Naive thymus-derived CD4-positive, alpha-beta T cell (primary cell): Measurements from ENCODE around the gene GRM7. TPM values are rescaled to one million over a fixed set of nuclear protein-coding genes. Genes with fewer than 3 reads are reported as not detected.

Experiments used
- ATAC-seq: fragments of 150-1000 bp; cut with Tn5 transposase; 2 replicates; pipeline ENCODE4 v1.10.0; 2021; ENCODE audit warnings: mild to moderate bottlenecking, moderate library complexity
- CTCF ChIA-PET: fragments of 350-600 bp; sonication (Branson Sonifier 250); formaldehyde crosslinking; loops from one replicate; lab custom pipeline; 2021; ENCODE audit warnings: antibody characterized with exemption; lab: Charles Lee
- POLR2A ChIA-PET: fragments of 350-600 bp; sonication (Branson Sonifier 250); formaldehyde crosslinking; loops from one replicate; lab custom pipeline; 2021; ENCODE audit warnings: antibody characterized with exemption, inconsistent platforms; lab: Charles Lee
- DNase-seq, 9 donors: peaks; one replicate each; pipeline versions ENCODE4 v3.0.0 to v3.0.0-alpha.2; 2020 to 2022; ENCODE audit warnings: mixed read lengths in 1 of 9
- H3K27ac ChIP-seq: one replicate; pipeline ENCODE4 v1.7.0; 2013; ENCODE audit warnings: mild to moderate bottlenecking, low read depth, low read length, moderate library complexity
- H3K27me3 ChIP-seq, 2 donors: one replicate each; pipeline ENCODE4 v1.7.0; 2013; ENCODE audit warnings: low read length in 2 of 2, mild to moderate bottlenecking in 2 of 2, moderate library complexity in 2 of 2; ENCODE audit not compliant: control insufficient read depth in 2 of 2, insufficient read depth in 2 of 2
- H3K36me3 ChIP-seq, 3 experiments: 1 replicate in 2 of 3; 2 replicates in 1 of 3; pipeline ENCODE4 v1.7.0; 2013; ENCODE audit warnings: low read length in 3 of 3, mild to moderate bottlenecking in 3 of 3, moderate library complexity in 1 of 3; ENCODE audit not compliant: insufficient read depth in 3 of 3, control insufficient read depth in 2 of 3
- H3K4me1 ChIP-seq, 2 donors: one replicate each; pipeline ENCODE4 v1.7.0; 2013; ENCODE audit warnings: low read length in 2 of 2, mild to moderate bottlenecking in 2 of 2, moderate library complexity in 1 of 2; ENCODE audit not compliant: control insufficient read depth in 2 of 2, insufficient read depth in 2 of 2
- H3K4me3 ChIP-seq: 2 replicates; pipeline ENCODE4 v1.7.0; 2013; ENCODE audit warnings: mild to moderate bottlenecking, low read length
- H3K9me3 ChIP-seq, 3 experiments: 1 replicate in 2 of 3; 2 replicates in 1 of 3; pipeline ENCODE4 v1.7.0; 2013; ENCODE audit warnings: low read length in 3 of 3; ENCODE audit not compliant: control insufficient read depth in 2 of 3
- H3K27ac Mint-ChIP-seq, 9 donors: one replicate each; pipeline ENCODE4 v1.8.0; 2020 to 2022; ENCODE audit warnings: mixed read lengths in 9 of 9, mild to moderate bottlenecking in 8 of 9, moderate library complexity in 5 of 9, inconsistent platforms in 2 of 9
- H3K27me3 Mint-ChIP-seq, 5 donors: one replicate each; pipeline ENCODE4 v1.8.0; 2021 to 2022; ENCODE audit warnings: mixed read lengths in 5 of 5, mild to moderate bottlenecking in 1 of 5
- H3K36me3 Mint-ChIP-seq, 5 donors: one replicate each; pipeline ENCODE4 v1.8.0; 2020 to 2022; ENCODE audit warnings: mixed read lengths in 5 of 5, mild to moderate bottlenecking in 3 of 5, inconsistent platforms in 1 of 5
- H3K4me1 Mint-ChIP-seq, 7 donors: one replicate each; pipeline ENCODE4 v1.8.0; 2020 to 2022; ENCODE audit warnings: mixed read lengths in 7 of 7, mild to moderate bottlenecking in 3 of 7, inconsistent platforms in 1 of 7
- H3K4me3 Mint-ChIP-seq, 10 donors: one replicate each; pipeline ENCODE4 v1.8.0; 2020 to 2022; ENCODE audit warnings: mild to moderate bottlenecking in 10 of 10, mixed read lengths in 10 of 10, moderate library complexity in 6 of 10, inconsistent platforms in 2 of 10
- H3K9me3 Mint-ChIP-seq, 11 donors: one replicate each; pipeline ENCODE4 v1.8.0; 2020 to 2022; ENCODE audit warnings: mixed read lengths in 11 of 11, mild to moderate bottlenecking in 4 of 11, inconsistent platforms in 1 of 11, moderate library complexity in 1 of 11
- intact Hi-C, 2 donors: fragments of 100-400 bp; cut with micrococcal nuclease; formaldehyde crosslinking; loops; one replicate each; pipeline ENCODE4 v1.15.1; 2023
- polyA plus RNA-seq, 2 donors: library from polyadenylated mRNA; unstranded; fragments of 300-500 nt; fragmentation: Illumina TruSeq; gene quantifications; one replicate each; pipeline ENCODE4 v1.2.3, GENCODE V29; 2021
- total RNA-seq, 6 experiments: library from RNA in 5 of 6; stranded (reverse) in 5 of 6; gene quantifications; 1 replicate in 5 of 6; 2 replicates in 1 of 6; pipeline ENCODE4 v1.2.3 and lab custom pipeline; 2021 to 2026

The GRM7 gene
- total and polyA plus RNA-seq, 7 experiments from 2014 or later, result not detected

GRCh38 chr3:7536921-7537320, 676.0 kb downstream of the GRM7 start:
- H3K4me3 ChIP-seq, result no peak overlapping the region
- peaks cover 0 to 4% (median 1%) of the 10 kb centered on the region in 11 donors for H3K9me3 Mint-ChIP-seq
- peaks cover 0 to 19% (median 12%) of the 10 kb centered on the region in 5 donors for H3K27me3 Mint-ChIP-seq
- CTCF ChIA-PET, result no interaction called here
- no peaks in the 10 kb centered on the region for H3K4me1 ChIP-seq
- H3K4me1 Mint-ChIP-seq, result no peaks in the 10 kb centered on the region
- intact Hi-C loops, result no loop called here
- no peaks in the 10 kb centered on the region for H3K27me3 ChIP-seq
- POLR2A ChIA-PET, result no interaction called here
- H3K9me3 ChIP-seq, result no peaks in the 10 kb centered on the region
- H3K4me3 Mint-ChIP-seq, result no peak overlapping the region
- H3K27ac Mint-ChIP-seq, result no peak overlapping the region
- no peak overlapping the region for H3K27ac ChIP-seq
- no peaks in the 10 kb centered on the region for H3K36me3 Mint-ChIP-seq
- no peak for DNase-seq
- ATAC-seq, result no peak
- no peaks in the 10 kb centered on the region for H3K36me3 ChIP-seq

- H3K4me3 Mint-ChIP-seq, result no peak overlapping the region
- H3K27me3 Mint-ChIP-seq, result peaks cover 0 to 4% (median 0%) of the 10 kb centered on the region in 5 donors
- H3K4me3 ChIP-seq, result no peak overlapping the region
- H3K27me3 ChIP-seq, result no peaks in the 10 kb centered on the region
- CTCF ChIA-PET, result no interaction called here
- H3K4me1 Mint-ChIP-seq, result no peaks in the 10 kb centered on the region
- H3K36me3 Mint-ChIP-seq, result no peaks in the 10 kb centered on the region
- ATAC-seq, result no peak
- H3K27ac Mint-ChIP-seq, result no peak overlapping the region
- no peak for DNase-seq
- no peak overlapping the region for H3K27ac ChIP-seq
- intact Hi-C loops, result no loop called here
- no peaks in the 10 kb centered on the region for H3K4me1 ChIP-seq
- POLR2A ChIA-PET, result no interaction called here
- no peaks in the 10 kb centered on the region for H3K9me3 ChIP-seq
- H3K36me3 ChIP-seq, result no peaks in the 10 kb centered on the region
- peaks cover 0 to 5% (median 0%) of the 10 kb centered on the region in 11 donors for H3K9me3 Mint-ChIP-seq
These were observed 682.5 kb downstream of the GRM7 start for GRCh38 chr3:7543294-7543880.

- POLR2A ChIA-PET, result no interaction called here
- no peak for ATAC-seq
- CTCF ChIA-PET, result no interaction called here
These were observed 684.4 kb downstream of the GRM7 start for GRCh38 chr3:7545334-7545733.

GRCh38 chr3:7546253-7546652, 685.3 kb downstream of the GRM7 start:
- no peak overlapping the region for H3K27ac Mint-ChIP-seq
- ChIA-PET CTCF (no interaction called here), POLR2A (no interaction called here)
- H3K4me3 Mint-ChIP-seq, result no peak overlapping the region
- H3K36me3 Mint-ChIP-seq, result no peaks in the 10 kb centered on the region
- intact Hi-C loops, result no loop called here
- H3K27me3 Mint-ChIP-seq, result peaks cover 0 to 6% (median 0%) of the 10 kb centered on the region in 5 donors
- H3K9me3 ChIP-seq, result no peaks in the 10 kb centered on the region
- H3K4me1 Mint-ChIP-seq, result no peaks in the 10 kb centered on the region
- no peaks in the 10 kb centered on the region for H3K36me3 ChIP-seq
- H3K27ac ChIP-seq, result no peak overlapping the region
- H3K9me3 Mint-ChIP-seq, result peaks cover 0 to 8% (median 0%) of the 10 kb centered on the region in 11 donors
- H3K27me3 ChIP-seq, result no peaks in the 10 kb centered on the region
- no peaks in the 10 kb centered on the region for H3K4me1 ChIP-seq
- ATAC-seq (no peak), DNase-seq (no peak)
- no peak overlapping the region for H3K4me3 ChIP-seq

More at GRCh38 chr3:7545334-7545733, 684.4 kb downstream of the GRM7 start:
- no peaks in the 10 kb centered on the region for H3K27me3 ChIP-seq
- no peaks in the 10 kb centered on the region for H3K4me1 ChIP-seq
- H3K27ac Mint-ChIP-seq, result no peak overlapping the region
- H3K4me3 Mint-ChIP-seq, result no peak overlapping the region
- no peaks in the 10 kb centered on the region for H3K36me3 ChIP-seq
- no peaks in the 10 kb centered on the region for H3K9me3 ChIP-seq
- no peak overlapping the region for H3K27ac ChIP-seq
- H3K9me3 Mint-ChIP-seq, result peaks cover 0 to 5% (median 0%) of the 10 kb centered on the region in 11 donors
- H3K4me3 ChIP-seq, result no peak overlapping the region
- H3K4me1 Mint-ChIP-seq, result no peaks in the 10 kb centered on the region
- intact Hi-C loops, result no loop called here
- H3K27me3 Mint-ChIP-seq, result peaks cover 0 to 6% (median 0%) of the 10 kb centered on the region in 5 donors
- no peak for DNase-seq
- no peaks in the 10 kb centered on the region for H3K36me3 Mint-ChIP-seq

- DNase-seq (no peak), ATAC-seq (no peak)
- no peaks in the 10 kb centered on the region for H3K36me3 ChIP-seq
- H3K27me3 ChIP-seq, result no peaks in the 10 kb centered on the region
- no peak overlapping the region for H3K27ac Mint-ChIP-seq
- H3K9me3 ChIP-seq, result peaks cover 0 to 7% (median 0%) of the 10 kb centered on the region in 3 experiments
- no peaks in the 10 kb centered on the region for H3K4me1 ChIP-seq
- peaks cover under 1 to 17% (median 5%) of the 10 kb centered on the region in 11 donors for H3K9me3 Mint-ChIP-seq
- peaks cover 0 to 9% (median 0%) of the 10 kb centered on the region in 5 donors for H3K36me3 Mint-ChIP-seq
- H3K27me3 Mint-ChIP-seq, result peaks cover 0 to 6% (median under 1%) of the 10 kb centered on the region in 5 donors
- intact Hi-C loops, result no loop called here
- no peaks in the 10 kb centered on the region for H3K4me1 Mint-ChIP-seq
- H3K27ac ChIP-seq, result no peak overlapping the region
- ChIA-PET CTCF (no interaction called here), POLR2A (no interaction called here)
- H3K4me3 ChIP-seq, result no peak overlapping the region
- no peak overlapping the region for H3K4me3 Mint-ChIP-seq
These were observed 686.9 kb downstream of the GRM7 start for GRCh38 chr3:7547826-7548225.

GRCh38 chr3:7562892-7563291, 702.0 kb downstream of the GRM7 start:
- POLR2A ChIA-PET, result no interaction called here
- ATAC-seq (no peak), DNase-seq (no peak)
- CTCF ChIA-PET, result no interaction called here
- Histone ChIP-seq H3K9me3 (no peaks in the 10 kb centered on the region), H3K4me1 (no peaks in the 10 kb centered on the region), H3K4me3 (no peak overlapping the region), H3K36me3 (no peaks in the 10 kb centered on the region), H3K27ac (no peak overlapping the region), H3K27me3 (no peaks in the 10 kb centered on the region)
- H3K27me3 Mint-ChIP-seq, result peaks cover 0 to 4% (median 2%) of the 10 kb centered on the region in 5 donors
- no peak overlapping the region for H3K4me3 Mint-ChIP-seq
- intact Hi-C loops, result no loop called here
- H3K27ac Mint-ChIP-seq, result no peak overlapping the region
- peaks cover 0 to 2% (median 0%) of the 10 kb centered on the region in 11 donors for H3K9me3 Mint-ChIP-seq
- peaks cover 0 to under 1% (median 0%) of the 10 kb centered on the region in 5 donors for H3K36me3 Mint-ChIP-seq
- H3K4me1 Mint-ChIP-seq, result no peaks in the 10 kb centered on the region

GRCh38 chr3:7565574-7565973, 704.7 kb downstream of the GRM7 start:
- no peak for DNase-seq
- Histone ChIP-seq H3K4me3 (no peak overlapping the region), H3K36me3 (no peaks in the 10 kb centered on the region), H3K4me1 (no peaks in the 10 kb centered on the region), H3K9me3 (no peaks in the 10 kb centered on the region), H3K27ac (no peak overlapping the region), H3K27me3 (no peaks in the 10 kb centered on the region)
- no peaks in the 10 kb centered on the region for H3K4me1 Mint-ChIP-seq
- intact Hi-C loops, result no loop called here
- CTCF ChIA-PET, result no interaction called here
- no peak overlapping the region for H3K27ac Mint-ChIP-seq
- peaks cover 0 to 3% (median 0%) of the 10 kb centered on the region in 5 donors for H3K36me3 Mint-ChIP-seq
- no peak overlapping the region for H3K4me3 Mint-ChIP-seq
- POLR2A ChIA-PET, result no interaction called here
- H3K9me3 Mint-ChIP-seq, result peaks cover 4 to 14% (median 7%) of the 10 kb centered on the region in 11 donors
- no peak for ATAC-seq
- peaks cover 0 to 12% (median 4%) of the 10 kb centered on the region in 5 donors for H3K27me3 Mint-ChIP-seq
